Activated B cell treated with CpG ODN at 0.5 μM for 24 hours (primary cell): ENCODE results near the gene CLDN5. TPM values are rescaled to one million over a fixed set of nuclear protein-coding genes. Genes with fewer than 3 reads are reported as not detected.

ENCODE experiments used
- ATAC-seq: fragments of 200-7000 bp; cut with Tn5 transposase; one replicate; pipeline ENCODE4 v1.10.0; 2021; ENCODE audit warnings: low read depth, mild to moderate bottlenecking, moderate library complexity
- CTCF ChIA-PET: fragments of 350-600 bp; sonication (Branson Sonifier 250); formaldehyde crosslinking; loops from one replicate; lab custom pipeline; 2021; ENCODE audit warnings: antibody characterized with exemption; lab: Charles Lee
- POLR2A ChIA-PET: fragments of 350-600 bp; sonication (Branson Sonifier 250); formaldehyde crosslinking; loops from one replicate; lab custom pipeline; 2021; ENCODE audit warnings: antibody characterized with exemption; lab: Charles Lee
- DNase-seq: peaks from one replicate; pipeline ENCODE4 v3.0.0; 2022
- H3K27ac Mint-ChIP-seq: one replicate; pipeline ENCODE4 v1.8.0; 2020; ENCODE audit warnings: mixed read lengths
- H3K27me3 Mint-ChIP-seq: one replicate; pipeline ENCODE4 v1.8.0; 2021; ENCODE audit warnings: mixed read lengths
- H3K36me3 Mint-ChIP-seq: one replicate; pipeline ENCODE4 v1.8.0; 2021; ENCODE audit warnings: low read depth, mixed read lengths
- H3K4me1 Mint-ChIP-seq: one replicate; pipeline ENCODE4 v1.8.0; 2021; ENCODE audit warnings: mixed read lengths
- H3K4me3 Mint-ChIP-seq: one replicate; pipeline ENCODE4 v1.8.0; 2020; ENCODE audit warnings: mild to moderate bottlenecking, mixed read lengths
- H3K9me3 Mint-ChIP-seq: one replicate; pipeline ENCODE4 v1.8.0; 2020; ENCODE audit warnings: mixed read lengths
- CTCF ChIP-seq: fragments of 200-600 bp; IDR thresholded peaks from one replicate; pipeline ENCODE4 v1.8.0; 2022; ENCODE audit warnings: antibody characterized with exemption, mild to moderate bottlenecking
- intact Hi-C: fragments of 100-400 bp; cut with micrococcal nuclease; formaldehyde crosslinking; loops from one replicate; pipeline ENCODE4 v1.15.1; 2024
- total RNA-seq: library from RNA; stranded (reverse); gene quantifications from 2 replicates; pipeline ENCODE4 v1.2.3, GENCODE V29; 2022

CLDN5 gene
- total RNA-seq, 1 donor from 2014 or later = not detected

- POLR2A ChIA-PET = interaction anchor here (0.7 kb wide), 1 partner anchor 242 kb away, joined by 8 read pairs; no protein-coding TSS in a partner anchor
- peaks cover 13% of the 10 kb centered on the region for H3K27me3 Mint-ChIP-seq
- TF ChIP-seq CTCF = no peak
- no peaks in the 10 kb centered on the region for H3K9me3 Mint-ChIP-seq
- H3K27ac Mint-ChIP-seq = no peak overlapping the region
- CTCF ChIA-PET = no interaction called here
- intact Hi-C loops = no loop called here
- no peaks in the 10 kb centered on the region for H3K36me3 Mint-ChIP-seq
- ATAC-seq = no peak
- H3K4me1 Mint-ChIP-seq = no peaks in the 10 kb centered on the region
- H3K4me3 Mint-ChIP-seq = no peak overlapping the region
- DNase-seq = no peak
These were observed 6.5 kb upstream of the CLDN5 start for GRCh38 chr22:19530751-19531150.

GRCh38 chr22:19529811-19530210 is 5.6 kb upstream of the CLDN5 start:
- Mint-ChIP-seq H3K36me3 (no peaks in the 10 kb centered on the region), H3K9me3 (no peaks in the 10 kb centered on the region), H3K4me3 (no peak overlapping the region), H3K27me3 (peaks cover 20% of the 10 kb centered on the region), H3K27ac (no peak overlapping the region), H3K4me1 (peaks cover 3% of the 10 kb centered on the region)
- DNase-seq (no peak), ATAC-seq (no peak)
- intact Hi-C loops = no loop called here
- ChIA-PET POLR2A (no interaction called here), CTCF (no interaction called here)
- TF ChIP-seq CTCF = no peak

GRCh38 chr22:19527861-19528417 is 3.7 kb upstream of the CLDN5 start:
- CTCF ChIA-PET = no interaction called here
- POLR2A ChIA-PET = no interaction called here

GRCh38 chr22:19527321-19527721 is 3.1 kb upstream of the CLDN5 start:
- no peak overlapping the region for H3K4me3 Mint-ChIP-seq
- peaks cover 16% of the 10 kb centered on the region for H3K4me1 Mint-ChIP-seq
- no peaks in the 10 kb centered on the region for H3K36me3 Mint-ChIP-seq
- POLR2A ChIA-PET = no interaction called here
- intact Hi-C loops = no loop called here
- CTCF ChIA-PET = no interaction called here
- peaks cover 27% of the 10 kb centered on the region for H3K27me3 Mint-ChIP-seq
- no peak for DNase-seq
- no peak for TF ChIP-seq CTCF
- no peaks in the 10 kb centered on the region for H3K9me3 Mint-ChIP-seq
- no peak overlapping the region for H3K27ac Mint-ChIP-seq
- ATAC-seq = no peak

More at GRCh38 chr22:19527861-19528417, 3.7 kb upstream of the CLDN5 start:
- Mint-ChIP-seq H3K36me3 (no peaks in the 10 kb centered on the region), H3K27me3 (peaks cover 24% of the 10 kb centered on the region), H3K4me3 (no peak overlapping the region), H3K27ac (no peak overlapping the region), H3K9me3 (no peaks in the 10 kb centered on the region), H3K4me1 (peaks cover 16% of the 10 kb centered on the region)
- DNase-seq (no peak), ATAC-seq (no peak)
- intact Hi-C loops = no loop called here
- no peak for TF ChIP-seq CTCF

GRCh38 chr22:19526702-19527111 is 2.5 kb upstream of the CLDN5 start:
- H3K4me3 Mint-ChIP-seq = no peak overlapping the region
- no peaks in the 10 kb centered on the region for H3K9me3 Mint-ChIP-seq
- TF ChIP-seq CTCF = no peak
- H3K4me1 Mint-ChIP-seq = peaks cover 16% of the 10 kb centered on the region
- no peak for ATAC-seq
- peaks cover 27% of the 10 kb centered on the region for H3K27me3 Mint-ChIP-seq
- H3K27ac Mint-ChIP-seq = no peak overlapping the region
- ChIA-PET POLR2A (no interaction called here), CTCF (no interaction called here)
- no peak for DNase-seq
- intact Hi-C loops = no loop called here
- no peaks in the 10 kb centered on the region for H3K36me3 Mint-ChIP-seq
